Posterior cingulate gyrus (tissue), 11 donors: ENCODE results near the gene ARSG.
"Not testable (repeated sequence)": the region's sequence is repeated elsewhere in the genome, so short reads cannot be mapped to it uniquely, and the experiment has no call there.

Experiments used
- DNase-seq, 10 donors: peaks; one replicate each; pipeline versions ENCODE4 v3.0.0 to v3.0.0-alpha.2; 2020 to 2021; ENCODE audit warnings: mixed read lengths in 3 of 10
- intact Hi-C: fragments of 100-400 bp; cut with DNase I; formaldehyde crosslinking; loops from one replicate; pipeline ENCODE4 v1.15.1; 2023

ARSG gene

DNA sequence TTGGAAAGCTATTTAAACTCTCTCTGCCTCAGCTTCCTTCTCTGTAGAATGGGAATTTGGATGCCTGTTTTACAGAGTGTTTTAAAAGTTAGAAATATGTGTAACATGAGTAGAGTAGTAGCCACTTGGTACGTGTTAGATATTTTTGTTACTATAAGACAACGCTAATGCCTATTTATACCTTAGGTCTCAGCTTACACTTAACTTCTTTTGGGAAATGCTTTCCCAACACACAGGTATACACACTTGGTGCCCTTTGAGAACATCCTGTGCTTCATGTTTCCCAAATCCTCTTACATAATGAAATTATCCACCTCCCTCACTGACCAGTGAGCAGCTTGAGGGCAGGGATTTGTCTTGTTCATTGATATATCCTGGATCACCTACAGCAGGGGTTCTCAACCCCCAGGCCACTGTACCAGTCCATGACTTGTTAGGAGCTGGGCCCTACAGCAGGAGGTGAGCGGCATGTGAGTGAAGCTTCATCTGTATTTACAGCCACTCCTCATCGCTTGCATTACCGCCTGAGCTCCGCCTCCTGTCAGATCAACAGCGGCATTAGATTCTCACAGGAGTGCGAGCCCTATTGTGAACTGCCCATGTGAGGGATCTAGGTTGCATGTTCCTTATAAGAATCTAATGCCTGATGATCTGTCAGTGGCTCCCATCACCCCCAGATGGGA is 33.5 kb downstream of the ARSG start:
- intact Hi-C loops = no loop called here
- no peak for DNase-seq

DNA sequence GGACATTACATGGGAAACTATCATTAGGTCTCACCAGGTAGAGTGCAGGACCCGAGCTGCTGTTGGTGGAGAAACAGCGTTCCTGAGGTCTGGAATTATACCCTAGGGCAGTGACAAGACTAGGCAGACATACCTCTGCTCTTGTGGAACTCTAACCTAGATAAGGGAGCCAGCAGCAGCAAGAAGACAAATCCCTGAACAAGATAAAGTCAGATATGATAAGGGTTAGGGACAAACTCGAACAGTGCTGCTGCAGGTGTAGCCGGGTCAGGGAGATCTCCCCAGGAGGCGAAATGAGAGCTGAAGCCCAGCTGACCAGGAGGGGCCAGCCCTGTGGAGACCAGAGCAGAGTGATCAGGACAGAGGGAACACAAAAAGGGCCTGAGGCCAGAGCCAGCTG is 34.7 kb downstream of the ARSG start:
- intact Hi-C loops = no loop called here
- no peak for DNase-seq

DNA sequence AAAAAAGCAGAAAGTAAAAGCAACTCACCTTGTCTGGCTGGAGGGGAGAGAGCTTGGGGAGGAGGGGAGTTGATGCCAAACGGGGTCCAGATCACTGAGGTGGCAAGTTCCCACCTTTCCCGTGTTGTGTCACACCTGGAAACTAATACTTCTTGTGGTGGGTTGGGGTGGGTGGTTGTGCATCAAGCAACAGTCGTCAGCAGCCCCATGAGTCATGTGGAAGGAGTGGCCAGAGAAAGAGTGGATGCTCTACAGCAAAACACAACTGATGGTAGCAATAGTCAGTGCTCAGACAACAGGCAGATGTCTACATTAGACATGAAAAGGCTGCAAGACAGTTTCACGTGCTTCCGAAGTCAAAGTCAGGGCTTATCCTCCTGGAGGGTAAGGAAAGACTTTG is 35.4 kb downstream of the ARSG start:
- intact Hi-C loops = no loop called here

DNA sequence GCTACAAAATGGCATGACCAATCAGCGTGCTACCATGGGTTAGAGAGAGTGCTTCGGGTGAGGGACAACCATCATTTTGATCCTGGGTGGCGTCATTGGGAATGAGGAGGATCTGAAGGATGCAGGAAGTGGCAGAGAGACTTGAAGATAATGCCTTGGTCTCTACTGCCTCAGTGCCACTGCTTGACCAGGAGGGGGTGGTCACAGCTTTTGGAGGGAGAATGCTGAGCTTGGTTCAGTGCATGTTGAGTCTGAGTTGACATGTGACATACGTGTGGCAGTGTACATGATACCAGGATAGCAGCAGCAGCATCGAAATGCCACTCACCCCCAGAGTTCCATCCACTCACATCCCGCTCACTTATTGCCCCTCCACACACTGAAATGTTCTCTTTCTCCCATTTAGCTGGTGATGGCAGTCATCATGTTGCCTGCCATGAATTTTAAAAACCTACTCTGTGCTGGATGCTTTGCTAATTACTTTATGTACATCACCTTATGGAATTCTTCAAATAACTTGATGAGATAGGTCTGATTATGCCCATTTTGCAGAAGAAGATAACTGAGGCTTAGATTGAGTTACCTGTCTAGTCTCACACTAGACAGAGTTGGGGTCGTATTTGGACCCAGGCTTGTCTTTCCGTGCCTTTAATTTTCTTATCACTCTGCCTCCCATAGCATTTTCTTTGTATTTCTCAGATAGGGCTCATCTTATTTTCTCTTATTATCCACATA is 36.7 kb downstream of the ARSG start:
- intact Hi-C loops = no loop called here

More for the DNA sequence above, 35.4 kb downstream of the ARSG start:
- no peak for DNase-seq

DNA sequence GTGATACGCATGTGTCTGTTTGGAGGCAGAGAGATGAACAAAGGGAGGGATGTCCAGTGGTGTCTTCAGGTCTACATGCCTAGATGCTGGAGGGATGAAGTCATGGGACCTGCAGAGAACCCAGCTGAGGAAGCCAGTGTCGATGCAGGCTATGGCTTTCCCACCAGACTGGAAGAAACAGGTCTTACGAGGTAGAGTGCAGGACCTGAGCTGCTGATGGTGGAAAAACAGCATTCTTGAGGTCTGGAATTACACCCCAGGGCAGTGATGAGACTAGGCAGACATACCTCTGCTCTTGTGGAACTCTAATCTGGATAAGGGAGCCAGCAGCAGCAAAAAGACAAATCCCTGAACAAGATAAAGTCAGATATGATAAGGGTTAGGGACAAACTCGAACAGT is 37.4 kb downstream of the ARSG start:
- no peak for DNase-seq
- intact Hi-C loops = no loop called here

More for the DNA sequence above, 36.7 kb downstream of the ARSG start:
- no peak for DNase-seq

DNA sequence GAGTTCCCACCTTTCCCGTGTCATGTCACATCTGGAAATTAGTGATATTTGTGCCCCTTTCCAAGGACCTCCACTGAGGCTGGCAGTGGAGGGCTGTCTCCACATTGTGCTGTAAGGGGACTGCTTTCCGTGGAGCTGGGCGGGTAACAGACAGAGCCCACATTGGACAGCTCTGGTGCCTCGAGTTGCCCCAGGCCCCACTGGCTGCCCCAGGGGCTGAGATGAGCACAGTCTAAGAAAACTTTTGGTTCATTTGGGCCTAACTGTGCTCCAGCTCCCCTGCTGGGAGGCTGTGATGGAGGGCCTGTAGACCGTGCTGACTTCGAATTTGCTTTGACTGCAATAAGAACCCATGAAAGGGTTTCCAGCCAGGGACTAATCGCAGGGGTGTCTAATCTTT is 38.0 kb downstream of the ARSG start:
- no peak for DNase-seq
- intact Hi-C loops = no loop called here

DNA sequence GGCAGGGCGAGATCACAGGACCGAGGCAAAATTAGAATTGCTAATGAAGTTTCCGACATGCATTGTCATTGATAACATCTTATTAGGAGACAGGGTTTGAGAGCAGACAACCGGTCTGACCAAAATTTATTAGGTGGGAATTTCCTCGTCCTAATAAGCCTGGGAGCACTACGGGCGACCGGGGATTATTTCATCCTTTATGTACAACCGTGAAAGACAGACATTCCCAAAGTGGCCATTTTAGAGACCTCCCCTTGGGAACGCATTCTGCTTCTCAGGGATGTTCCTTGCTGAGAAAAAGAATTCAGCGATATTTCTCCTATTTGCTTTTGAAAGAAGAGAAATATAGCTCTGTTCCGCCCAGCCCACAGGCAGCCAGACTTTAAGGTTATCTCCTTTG is 40.6 kb downstream of the ARSG start:
- intact Hi-C loops, DNase-seq: not testable (repeated sequence)

DNA sequence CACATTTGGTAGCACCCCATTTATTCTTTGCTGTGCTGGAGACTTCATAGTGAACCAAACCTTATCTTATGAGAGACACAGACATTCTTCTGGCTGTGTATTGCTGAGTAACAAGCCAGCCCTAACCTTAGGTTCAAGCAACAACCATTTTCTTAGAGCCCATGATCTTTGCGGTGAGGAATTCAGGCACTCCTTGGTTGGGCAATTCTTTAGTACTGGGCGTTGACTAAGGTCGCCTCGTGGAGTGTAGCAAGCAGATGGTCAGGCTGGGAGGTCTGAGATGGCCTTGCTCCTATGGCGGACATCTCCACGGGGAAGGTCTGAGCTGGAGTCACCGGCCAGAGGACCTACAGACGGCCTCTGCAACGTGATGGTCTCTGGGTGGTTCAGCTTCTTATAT is 43.1 kb downstream of the ARSG start:
- intact Hi-C loops = no loop called here

DNA sequence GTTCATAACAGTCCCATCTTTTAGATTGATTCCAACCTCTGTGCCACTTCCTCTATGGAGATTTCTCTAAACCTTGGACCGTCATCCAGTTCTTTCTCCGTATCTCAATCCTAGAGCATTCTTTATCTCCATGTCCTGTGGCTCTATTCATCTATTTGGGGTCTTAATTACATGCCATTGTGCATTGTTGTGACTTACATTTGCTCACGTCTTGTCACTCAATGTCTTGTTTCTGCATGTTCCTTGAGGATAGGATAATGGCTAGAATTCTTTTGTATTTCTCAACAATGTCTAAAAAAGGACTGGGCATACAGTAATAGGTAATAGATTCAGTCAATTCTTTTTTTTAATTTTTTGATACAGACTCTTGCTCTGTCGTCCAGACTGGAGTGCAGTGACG is 50.2 kb downstream of the ARSG start:
- intact Hi-C loops = no loop called here
- DNase-seq = no peak

More for the DNA sequence above, 43.1 kb downstream of the ARSG start:
- no peak for DNase-seq

DNA sequence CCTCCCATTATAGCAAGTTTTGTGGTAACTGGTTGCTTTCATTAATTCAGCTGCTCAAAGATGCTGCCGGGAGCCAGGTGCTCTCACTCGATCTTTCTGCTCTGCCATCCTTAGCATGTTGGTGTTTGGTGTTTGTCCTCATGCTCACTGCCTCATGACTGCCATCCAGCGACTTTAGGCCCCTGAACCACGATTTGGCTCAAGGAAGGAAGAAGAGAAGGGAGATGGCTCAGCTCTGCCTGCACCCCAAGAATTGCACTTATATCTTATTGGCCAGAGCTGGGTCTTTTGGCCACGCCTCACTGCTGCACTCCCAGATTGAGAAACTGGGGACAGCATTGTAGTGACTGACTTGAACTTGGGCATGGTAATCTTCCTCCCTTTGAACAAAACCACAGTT is 52.7 kb downstream of the ARSG start:
- DNase-seq = no peak
- intact Hi-C loops = no loop called here

DNA sequence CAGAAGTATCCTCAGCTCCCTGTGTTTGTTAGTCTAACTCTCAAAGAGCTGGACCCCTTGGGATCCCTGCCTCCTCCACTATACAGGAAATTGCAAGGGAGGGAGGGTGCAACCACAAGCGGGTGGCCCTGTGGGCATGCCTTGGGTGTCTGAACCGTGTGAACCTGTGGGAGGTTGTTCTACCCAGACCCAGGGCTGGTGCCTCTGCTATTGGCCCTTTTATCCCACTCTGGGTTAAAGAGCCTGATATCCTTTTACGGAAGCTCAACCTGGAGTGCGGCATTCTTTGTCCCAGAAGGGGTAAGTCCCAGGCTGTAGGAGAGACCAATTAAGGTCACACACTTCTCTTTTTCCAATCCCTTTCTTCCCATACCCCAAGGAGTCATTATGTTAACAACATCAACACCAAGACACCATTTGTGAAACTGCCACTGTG is 53.4 kb downstream of the ARSG start:
- intact Hi-C loops = no loop called here
- DNase-seq = no peak

DNA sequence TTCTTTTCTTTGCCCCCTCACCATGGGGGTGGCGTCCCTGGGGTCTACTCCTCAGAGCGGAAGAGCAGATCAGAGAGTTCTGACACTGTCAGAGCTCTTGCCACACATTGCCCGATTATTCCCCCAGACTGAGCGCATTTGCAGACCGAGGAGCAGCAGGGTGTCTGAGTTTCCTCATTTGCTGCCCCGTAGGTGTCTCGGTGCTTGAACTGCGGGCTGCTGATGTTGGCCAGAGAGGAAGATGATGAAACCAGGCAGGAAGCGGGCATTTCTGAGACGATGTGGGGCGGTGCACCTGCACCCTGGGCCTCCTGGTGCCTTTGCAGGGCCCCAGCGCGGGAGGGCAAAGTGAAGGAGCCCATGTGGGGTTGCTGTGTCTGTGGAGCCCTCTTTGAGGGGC is 55.2 kb downstream of the ARSG start:
- peak in 2 of 10 donors; percentile 15 to 65 for DNase-seq
- intact Hi-C loops = no loop called here

DNA sequence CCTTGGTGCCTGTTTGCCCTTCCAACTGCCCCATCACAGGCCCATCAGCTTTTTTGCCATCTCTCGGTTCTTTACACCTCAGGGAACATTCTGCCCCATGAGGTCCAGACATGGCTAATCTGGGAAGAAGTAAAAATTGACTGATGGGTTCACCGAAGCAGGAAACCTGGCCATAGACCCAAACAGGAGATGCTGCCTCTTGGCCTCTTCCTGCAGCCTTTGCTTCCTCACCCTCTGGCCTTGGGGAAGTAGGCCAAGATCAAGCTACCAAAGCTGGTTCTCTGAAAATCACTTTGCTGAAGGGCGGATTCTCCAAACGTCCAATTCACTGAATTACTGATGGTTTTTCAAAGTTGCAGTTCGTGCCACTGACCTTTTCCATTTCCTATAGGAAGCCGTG is 56.1 kb downstream of the ARSG start:
- DNase-seq = no peak
- intact Hi-C loops = no loop called here

DNA sequence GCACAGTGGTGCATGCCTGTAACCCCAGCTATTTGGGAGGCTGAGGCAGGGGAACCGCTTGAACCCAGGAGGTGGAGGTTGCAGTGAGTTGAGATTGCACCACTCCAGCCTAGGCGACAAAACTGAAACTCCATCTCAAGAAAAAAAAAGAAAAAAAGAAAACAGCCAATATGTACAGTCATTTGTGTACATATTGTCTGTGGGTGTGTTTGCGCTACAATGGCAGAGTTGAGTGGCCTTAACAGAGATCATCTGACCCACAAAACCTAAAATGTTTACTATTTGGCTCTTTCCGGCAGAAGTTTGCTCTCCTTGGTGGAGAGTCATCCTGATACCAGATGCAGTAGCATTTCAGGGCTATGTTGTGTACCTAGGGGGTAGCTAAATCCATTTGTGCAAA is 57.9 kb downstream of the ARSG start:
- intact Hi-C loops = no loop called here
- DNase-seq = no peak

DNA sequence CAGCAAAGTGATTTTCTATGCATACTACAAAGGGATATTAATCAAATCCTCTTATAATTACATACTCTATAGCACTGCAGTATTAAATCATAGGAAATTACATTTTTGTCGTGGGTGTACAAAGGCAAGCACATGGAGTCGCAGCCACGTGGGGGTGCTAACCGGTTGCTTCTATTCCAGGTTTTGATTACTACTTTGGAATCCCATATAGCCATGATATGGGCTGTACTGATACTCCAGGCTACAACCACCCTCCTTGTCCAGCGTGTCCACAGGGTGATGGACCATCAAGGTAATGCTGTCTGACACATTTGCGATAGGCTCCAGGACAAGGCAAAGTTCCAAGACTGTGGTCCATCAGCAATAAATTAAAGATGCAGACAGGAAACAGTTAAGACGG is 60.1 kb downstream of the ARSG start:
- intact Hi-C loops = no loop called here
- no peak for DNase-seq

DNA sequence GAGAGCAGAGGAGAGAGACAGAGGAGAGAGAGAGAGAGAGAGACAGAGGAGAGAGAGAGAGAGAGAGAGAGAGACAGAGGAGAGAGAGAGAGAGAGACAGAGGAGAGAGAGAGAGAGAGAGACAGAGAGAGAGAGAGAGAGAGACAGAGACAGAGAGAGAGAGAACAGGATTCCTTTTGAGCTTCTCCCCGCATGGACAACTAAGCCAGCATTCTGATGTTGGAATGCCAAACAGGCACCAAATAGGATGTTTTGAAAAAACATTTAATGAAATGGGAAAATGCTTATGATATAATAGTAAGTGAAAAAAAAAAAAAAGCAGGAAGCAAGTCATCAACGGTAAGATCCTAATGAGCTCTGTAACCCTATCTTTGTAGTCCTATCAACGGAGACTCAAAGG is 60.7 kb downstream of the ARSG start:
- DNase-seq = no peak
- intact Hi-C loops = no loop called here

DNA sequence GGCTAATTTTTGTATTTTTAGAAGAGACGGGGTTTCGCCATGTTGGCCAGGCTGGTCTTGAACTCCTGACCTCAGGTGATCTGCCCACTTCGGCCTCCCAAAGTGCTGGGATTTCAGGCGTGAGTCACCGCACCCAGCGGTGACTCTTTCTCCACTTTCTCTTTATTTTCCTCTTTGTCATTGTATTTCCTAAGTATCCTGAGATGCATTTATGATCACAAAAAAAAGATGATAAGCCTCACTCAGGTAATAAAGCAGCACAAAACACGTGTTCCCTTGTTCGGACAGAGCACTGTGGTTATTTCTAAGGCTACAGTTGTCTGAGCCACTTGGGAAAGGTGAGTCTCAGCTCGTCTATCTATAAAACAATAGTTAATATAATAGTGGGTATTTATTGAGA is 61.4 kb downstream of the ARSG start:
- DNase-seq, intact Hi-C loops: not testable (repeated sequence)

DNA sequence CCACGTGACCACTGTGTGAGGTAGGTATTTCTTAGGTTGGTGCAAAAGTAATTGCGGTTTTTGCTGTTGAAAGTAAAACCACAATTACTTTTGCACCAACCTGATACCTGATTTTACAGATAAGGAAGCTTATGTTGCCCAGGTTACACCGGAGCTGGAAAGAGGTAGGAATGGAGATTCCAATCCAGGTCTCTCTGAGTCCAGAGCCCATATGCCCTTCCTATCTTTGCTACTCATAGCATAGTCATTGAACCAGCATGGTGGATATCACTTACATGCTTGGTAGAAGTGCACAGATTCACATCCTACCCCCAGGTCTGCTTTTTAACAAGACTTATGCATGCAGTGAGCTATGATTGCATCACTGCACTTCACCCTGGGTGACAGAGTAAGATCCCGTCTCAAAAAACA is 61.8 kb downstream of the ARSG start:
- intact Hi-C loops = no loop called here
- DNase-seq = no peak

DNA sequence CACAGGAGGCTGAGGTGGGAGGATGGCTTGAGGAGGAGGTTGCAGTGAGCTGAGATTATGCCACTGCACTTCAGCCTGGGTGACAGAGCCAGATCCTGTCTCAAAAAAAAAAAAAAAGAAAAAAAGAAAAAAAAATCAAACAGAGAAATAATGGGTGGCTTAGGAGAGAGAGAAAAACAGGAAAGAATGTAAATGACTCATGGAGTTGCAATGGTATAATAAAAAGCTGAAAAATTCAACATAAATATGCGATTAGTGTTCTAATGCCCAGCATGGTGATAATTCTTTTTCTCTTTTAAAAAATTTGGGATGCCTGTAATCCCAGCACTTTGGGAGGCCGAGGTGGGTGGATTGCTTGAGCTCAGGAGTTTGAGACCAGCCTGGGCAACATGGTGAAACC is 63.0 kb downstream of the ARSG start:
- intact Hi-C loops, DNase-seq: not testable (repeated sequence)

DNA sequence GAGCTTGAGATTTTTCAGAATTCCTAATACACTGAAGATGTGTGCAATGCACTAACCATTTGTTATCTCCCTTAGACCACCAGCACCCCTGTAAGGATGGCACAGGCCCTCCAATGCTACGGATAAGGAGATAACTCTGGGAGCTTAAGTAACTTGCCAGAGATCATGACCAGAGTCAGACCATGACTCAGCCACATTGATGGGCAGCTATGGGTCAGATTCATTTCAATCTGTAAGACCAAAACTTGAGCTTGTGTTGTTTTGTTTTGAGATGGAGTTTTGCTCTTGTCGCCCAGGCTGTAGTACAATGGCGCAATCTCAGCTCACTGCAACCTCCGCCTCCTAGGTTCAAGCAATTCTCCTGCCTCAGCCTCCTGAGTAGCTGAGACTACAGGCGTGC is 63.8 kb downstream of the ARSG start:
- intact Hi-C loops, DNase-seq: not testable (repeated sequence)

DNA sequence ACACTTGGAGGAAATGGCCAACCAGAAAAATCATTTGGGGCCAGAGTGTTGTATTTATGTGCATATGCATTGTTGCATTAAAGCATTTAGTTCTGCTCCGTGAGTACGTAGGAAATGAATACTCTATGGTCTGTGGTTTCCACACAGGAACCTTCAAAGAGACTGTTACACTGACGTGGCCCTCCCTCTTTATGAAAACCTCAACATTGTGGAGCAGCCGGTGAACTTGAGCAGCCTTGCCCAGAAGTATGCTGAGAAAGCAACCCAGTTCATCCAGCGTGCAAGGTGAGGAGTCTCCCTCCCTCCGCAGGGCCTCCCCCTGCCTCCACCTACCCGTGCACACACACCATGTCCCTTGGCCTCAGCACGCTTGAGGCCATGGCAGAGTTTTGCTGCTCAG is 65.2 kb downstream of the ARSG start:
- no peak for DNase-seq
- intact Hi-C loops = no loop called here

DNA sequence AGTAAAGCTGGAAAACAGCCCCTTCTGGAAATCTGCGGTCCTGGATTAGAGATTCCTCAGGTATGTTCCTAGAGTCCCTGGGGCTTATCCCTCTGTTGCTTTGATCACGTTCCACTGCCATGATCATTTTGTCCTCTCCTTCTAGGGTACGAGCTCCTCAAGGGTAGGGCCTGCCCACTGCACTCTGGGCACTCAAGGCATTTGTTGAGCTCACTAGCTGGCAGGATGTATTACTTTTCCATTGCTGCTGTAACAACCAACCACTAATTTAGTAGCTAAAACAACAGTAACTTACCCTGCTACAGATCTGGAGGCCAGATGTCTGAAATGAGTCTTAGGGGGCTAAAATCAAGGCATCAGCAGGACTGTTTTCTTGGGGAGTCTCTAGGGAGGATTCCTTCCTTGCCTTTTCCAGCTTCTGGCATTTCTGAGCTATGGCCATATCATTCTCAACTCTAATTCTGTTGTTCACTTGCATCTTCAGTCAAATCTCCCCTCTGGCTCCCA is 65.7 kb downstream of the ARSG start:
- intact Hi-C loops = no loop called here
- DNase-seq = no peak
